ENCODE data around the gene IQSEC3.

The IQSEC3 gene

DNA sequence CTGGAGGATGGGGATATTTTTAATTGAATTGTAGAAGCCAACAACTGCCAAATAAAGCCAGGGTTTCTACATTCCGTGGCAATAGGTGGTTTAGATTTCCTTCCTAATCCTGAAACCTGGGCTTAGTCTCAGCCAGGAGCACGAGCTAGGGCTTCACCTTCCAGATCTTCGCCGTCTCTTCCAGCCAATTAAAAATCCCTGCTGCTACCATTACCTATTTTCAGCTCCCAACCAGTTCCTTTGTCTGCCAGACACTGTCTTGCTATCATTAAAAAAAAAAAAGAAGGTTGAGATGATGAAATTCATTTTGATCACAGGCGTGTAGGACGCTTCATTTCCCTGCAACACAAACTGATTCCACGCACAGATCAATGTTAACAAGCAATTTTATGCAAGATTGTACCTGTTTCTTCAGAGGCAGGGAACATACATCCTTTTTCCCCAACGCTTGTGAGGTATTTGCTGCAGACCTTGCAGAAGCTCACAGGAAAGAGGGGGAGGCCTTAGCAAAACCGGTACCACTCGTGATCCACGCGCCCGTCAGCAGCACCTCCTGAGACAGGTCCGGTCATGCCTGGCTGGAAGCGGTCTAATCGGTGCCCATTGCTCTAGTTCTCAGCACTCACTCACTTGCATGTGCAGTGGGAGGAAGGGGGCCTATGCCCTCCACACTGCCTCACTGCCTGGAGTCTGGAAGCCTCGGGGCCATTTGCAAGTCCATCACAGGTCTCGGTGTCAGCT is 82.3 kb downstream of the IQSEC3 start:
- H3K27me3 ChIP-seq (ENCODE audit: insufficient read depth, low read length, poor library complexity, severe bottlenecking), result no peaks in the 10 kb centered on the region
- H3K9ac ChIP-seq (ENCODE audit: low read depth, low read length, poor library complexity, severe bottlenecking), result no peak overlapping the region
- no peaks in the 10 kb centered on the region for H3K9me3 ChIP-seq (ENCODE audit: insufficient read depth, low read depth, low read length)
- H3K4me3 ChIP-seq (ENCODE audit: low read length, poor library complexity, severe bottlenecking), result no peak overlapping the region
- no peaks in the 10 kb centered on the region for H4K20me1 ChIP-seq (ENCODE audit: insufficient read depth, low read length, poor library complexity, severe bottlenecking)
- H3K36me3 ChIP-seq (ENCODE audit: insufficient read depth, low read length), result no peaks in the 10 kb centered on the region
- no peaks in the 10 kb centered on the region for H3K9me2 ChIP-seq (replicated peaks; ENCODE audit: low read depth, low read length)
- H3F3A ChIP-seq (ENCODE audit: low read depth), result no peaks in the 10 kb centered on the region
- H3K4me1 ChIP-seq (ENCODE audit: insufficient read depth, low read length, poor library complexity, severe bottlenecking), result peaks cover 20% of the 10 kb centered on the region
- H3K79me2 ChIP-seq (ENCODE audit: insufficient read depth, low read length), result no peaks in the 10 kb centered on the region
- H2AFZ ChIP-seq (ENCODE audit: low read length), result no peak overlapping the region
- TF ChIP-seq, protein P1, sequence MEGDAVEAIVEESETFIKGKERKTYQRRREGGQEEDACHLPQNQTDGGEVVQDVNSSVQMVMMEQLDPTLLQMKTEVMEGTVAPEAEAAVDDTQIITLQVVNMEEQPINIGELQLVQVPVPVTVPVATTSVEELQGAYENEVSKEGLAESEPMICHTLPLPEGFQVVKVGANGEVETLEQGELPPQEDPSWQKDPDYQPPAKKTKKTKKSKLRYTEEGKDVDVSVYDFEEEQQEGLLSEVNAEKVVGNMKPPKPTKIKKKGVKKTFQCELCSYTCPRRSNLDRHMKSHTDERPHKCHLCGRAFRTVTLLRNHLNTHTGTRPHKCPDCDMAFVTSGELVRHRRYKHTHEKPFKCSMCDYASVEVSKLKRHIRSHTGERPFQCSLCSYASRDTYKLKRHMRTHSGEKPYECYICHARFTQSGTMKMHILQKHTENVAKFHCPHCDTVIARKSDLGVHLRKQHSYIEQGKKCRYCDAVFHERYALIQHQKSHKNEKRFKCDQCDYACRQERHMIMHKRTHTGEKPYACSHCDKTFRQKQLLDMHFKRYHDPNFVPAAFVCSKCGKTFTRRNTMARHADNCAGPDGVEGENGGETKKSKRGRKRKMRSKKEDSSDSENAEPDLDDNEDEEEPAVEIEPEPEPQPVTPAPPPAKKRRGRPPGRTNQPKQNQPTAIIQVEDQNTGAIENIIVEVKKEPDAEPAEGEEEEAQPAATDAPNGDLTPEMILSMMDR (conservative IDR thresholded peaks at IDR 0.05; ENCODE audit: low read length), result no peak
- TF ChIP-seq EZH2phosphoT487 (IDR thresholded peaks at IDR 0.05; ENCODE audit: borderline replicate concordance), result no peak
- H3K4me2 ChIP-seq (ENCODE audit: low read depth, low read length, poor library complexity, severe bottlenecking), result no peak overlapping the region

DNA sequence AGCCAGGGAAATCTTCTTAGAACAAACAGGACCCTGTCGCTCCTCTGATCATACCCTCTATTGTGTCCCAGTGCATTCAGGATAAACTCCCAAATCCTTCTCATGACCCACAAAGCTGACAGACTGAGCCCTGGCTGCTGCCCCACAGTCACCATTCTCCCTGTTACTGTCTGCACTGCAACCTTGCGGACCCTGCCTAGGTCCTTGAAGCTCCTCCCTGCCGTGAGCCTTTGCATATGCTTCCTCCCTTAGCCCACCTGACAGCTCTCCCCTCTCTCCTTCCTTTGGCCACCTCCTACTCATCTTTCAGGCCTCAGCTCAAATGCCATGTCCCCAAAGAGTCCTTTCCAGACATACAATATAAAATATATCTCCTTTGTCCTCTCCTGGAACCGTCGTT is 85.0 kb downstream of the IQSEC3 start:
- no peak overlapping the region for H3K4me3 ChIP-seq (ENCODE audit: low read length, poor library complexity, severe bottlenecking)
- no peaks in the 10 kb centered on the region for H3K9me2 ChIP-seq (replicated peaks; ENCODE audit: low read depth, low read length)
- no peak overlapping the region for H2AFZ ChIP-seq (ENCODE audit: low read length)
- peaks cover 30% of the 10 kb centered on the region for H3K4me1 ChIP-seq (ENCODE audit: insufficient read depth, low read length, poor library complexity, severe bottlenecking)
- H3K36me3 ChIP-seq (ENCODE audit: insufficient read depth, low read length), result no peaks in the 10 kb centered on the region
- H3K27me3 ChIP-seq (ENCODE audit: insufficient read depth, low read length, poor library complexity, severe bottlenecking), result no peaks in the 10 kb centered on the region
- H3K9me3 ChIP-seq (ENCODE audit: insufficient read depth, low read depth, low read length), result no peaks in the 10 kb centered on the region
- no peak overlapping the region for H3K9ac ChIP-seq (ENCODE audit: low read depth, low read length, poor library complexity, severe bottlenecking)
- TF ChIP-seq, protein P1 (conservative IDR thresholded peaks at IDR 0.05; ENCODE audit: low read length), result no peak
- TF ChIP-seq EZH2phosphoT487 (IDR thresholded peaks at IDR 0.05; ENCODE audit: borderline replicate concordance), result no peak
- no peaks in the 10 kb centered on the region for H3K79me2 ChIP-seq (ENCODE audit: insufficient read depth, low read length)
- no peaks in the 10 kb centered on the region for H4K20me1 ChIP-seq (ENCODE audit: insufficient read depth, low read length, poor library complexity, severe bottlenecking)
- H3K4me2 ChIP-seq (ENCODE audit: low read depth, low read length, poor library complexity, severe bottlenecking), result no peak overlapping the region
- H3F3A ChIP-seq (ENCODE audit: low read depth), result no peaks in the 10 kb centered on the region

DNA sequence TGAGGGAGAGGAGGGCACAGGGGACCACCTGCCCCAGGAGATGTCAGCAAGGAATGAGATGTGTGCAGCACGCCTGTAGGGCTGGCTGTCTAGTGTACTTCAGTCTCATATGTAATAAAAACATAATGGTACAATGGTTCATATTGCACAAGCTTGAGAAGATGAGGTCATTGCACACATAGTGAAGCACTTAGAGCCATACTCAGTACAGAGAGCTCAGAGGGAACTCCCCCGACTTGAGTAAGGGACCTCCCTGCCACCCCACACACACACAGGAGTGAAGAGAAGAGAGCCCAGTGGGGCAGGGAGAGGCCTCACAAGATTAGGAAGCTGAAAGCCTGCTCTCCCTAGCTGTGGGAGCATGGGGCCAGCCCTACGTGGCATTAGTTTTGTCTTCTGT is 85.9 kb downstream of the IQSEC3 start:
- no peaks in the 10 kb centered on the region for H3K9me3 ChIP-seq (ENCODE audit: insufficient read depth, low read depth, low read length)
- H3K36me3 ChIP-seq (ENCODE audit: insufficient read depth, low read length), result no peaks in the 10 kb centered on the region
- no peaks in the 10 kb centered on the region for H3K79me2 ChIP-seq (ENCODE audit: insufficient read depth, low read length)
- H3K9me2 ChIP-seq (replicated peaks; ENCODE audit: low read depth, low read length), result no peaks in the 10 kb centered on the region
- no peak overlapping the region for H2AFZ ChIP-seq (ENCODE audit: low read length)
- no peaks in the 10 kb centered on the region for H4K20me1 ChIP-seq (ENCODE audit: insufficient read depth, low read length, poor library complexity, severe bottlenecking)
- no peak overlapping the region for H3K4me2 ChIP-seq (ENCODE audit: low read depth, low read length, poor library complexity, severe bottlenecking)
- no peaks in the 10 kb centered on the region for H3F3A ChIP-seq (ENCODE audit: low read depth)
- no peak overlapping the region for H3K4me3 ChIP-seq (ENCODE audit: low read length, poor library complexity, severe bottlenecking)
- peaks cover 30% of the 10 kb centered on the region for H3K4me1 ChIP-seq (ENCODE audit: insufficient read depth, low read length, poor library complexity, severe bottlenecking)
- no peaks in the 10 kb centered on the region for H3K27me3 ChIP-seq (ENCODE audit: insufficient read depth, low read length, poor library complexity, severe bottlenecking)
- TF ChIP-seq, protein P1 (conservative IDR thresholded peaks at IDR 0.05; ENCODE audit: low read length), result no peak
- TF ChIP-seq EZH2phosphoT487 (IDR thresholded peaks at IDR 0.05; ENCODE audit: borderline replicate concordance), result no peak
- H3K9ac ChIP-seq (ENCODE audit: low read depth, low read length, poor library complexity, severe bottlenecking), result peak overlapping the region; percentile 15

All from Loucy (cell line).